Duodenal mucosa (tissue), 2 donors: ENCODE results near the gene FOXC2.

Source experiments
- H3K27ac ChIP-seq: one replicate; pipeline ENCODE4 v1.7.0; 2013; ENCODE audit warnings: low read depth, low read length
- H3K27me3 ChIP-seq, 2 donors: one replicate each; pipeline ENCODE4 v1.7.0; 2013; ENCODE audit warnings: low read length in 2 of 2, control low read depth in 1 of 2; ENCODE audit not compliant: insufficient read depth in 2 of 2, control insufficient read depth in 1 of 2
- H3K36me3 ChIP-seq, 2 donors: one replicate each; pipeline ENCODE4 v1.7.0; 2013; ENCODE audit warnings: low read length in 2 of 2, control low read depth in 1 of 2; ENCODE audit not compliant: insufficient read depth in 2 of 2, control insufficient read depth in 1 of 2
- H3K4me1 ChIP-seq, 2 donors: one replicate each; pipeline ENCODE4 v1.7.0; 2013; ENCODE audit warnings: low read length in 2 of 2, control low read depth in 1 of 2; ENCODE audit not compliant: insufficient read depth in 2 of 2, control insufficient read depth in 1 of 2
- H3K4me3 ChIP-seq, 2 donors: one replicate each; pipeline ENCODE4 v1.7.0; 2013; ENCODE audit warnings: low read length in 2 of 2, low read depth in 1 of 2
- H3K9ac ChIP-seq, 2 donors: one replicate each; pipeline ENCODE4 v1.7.0; 2013; ENCODE audit warnings: low read length in 2 of 2, low read depth in 1 of 2
- H3K9me3 ChIP-seq, 2 donors: one replicate each; pipeline ENCODE4 v1.7.0; 2013; ENCODE audit warnings: low read length in 2 of 2, control low read depth in 1 of 2; ENCODE audit not compliant: control insufficient read depth in 1 of 2

FOXC2 gene

DNA sequence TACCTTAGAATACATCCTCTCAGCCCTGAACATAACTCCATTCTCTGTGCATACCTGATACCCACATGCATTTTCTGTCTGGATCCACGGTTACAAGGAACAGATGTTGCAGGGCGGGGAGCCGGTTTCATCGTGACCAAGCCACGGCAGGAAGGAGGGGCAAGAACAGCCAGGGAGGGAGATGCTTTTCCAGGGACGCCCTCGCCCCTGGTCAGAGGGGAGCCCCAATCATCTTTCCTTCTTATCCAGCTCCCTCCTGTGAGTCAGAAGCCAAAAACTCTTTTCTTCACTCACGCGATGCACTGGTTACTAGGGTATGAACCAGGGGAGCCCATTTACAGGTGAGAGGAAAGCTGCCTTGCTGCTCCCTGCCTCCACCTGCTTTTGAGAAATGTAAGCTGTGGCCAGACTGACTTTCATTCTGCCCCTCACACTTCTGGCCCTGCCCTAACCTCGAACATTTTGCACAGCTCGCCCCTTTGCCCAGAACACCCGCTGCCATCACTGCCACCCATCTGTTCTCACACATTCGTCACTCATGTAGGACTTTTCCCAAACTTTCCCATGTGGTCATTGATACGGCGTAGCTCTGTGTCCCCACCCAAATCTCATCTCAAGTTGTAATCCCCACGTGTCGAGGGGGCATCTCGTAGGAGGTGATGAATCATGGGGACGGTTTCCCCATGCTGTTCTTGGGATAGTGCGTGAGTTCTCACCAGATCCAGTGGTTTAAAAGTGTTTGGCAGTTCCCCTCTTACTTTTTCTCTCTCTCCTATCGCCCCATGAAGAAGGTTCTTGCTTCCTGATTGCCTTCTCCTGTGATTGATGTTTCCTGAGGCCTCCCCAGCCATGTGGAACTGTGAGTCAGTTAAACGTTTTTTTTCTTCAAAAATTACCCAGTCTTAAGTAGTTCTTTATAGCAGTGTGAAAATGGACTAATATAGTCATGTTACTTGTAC, 32.3 kb downstream of the FOXC2 start:
- H3K4me1 ChIP-seq: no peaks in the 10 kb centered on the region
- H3K27ac ChIP-seq: no peak overlapping the region
- H3K9me3 ChIP-seq: no peaks in the 10 kb centered on the region
- H3K27me3 ChIP-seq: peaks cover 2 to 4% of the 10 kb centered on the region in 2 donors
- no peak overlapping the region for H3K9ac ChIP-seq
- H3K4me3 ChIP-seq: no peak overlapping the region
- H3K36me3 ChIP-seq: no peaks in the 10 kb centered on the region

DNA sequence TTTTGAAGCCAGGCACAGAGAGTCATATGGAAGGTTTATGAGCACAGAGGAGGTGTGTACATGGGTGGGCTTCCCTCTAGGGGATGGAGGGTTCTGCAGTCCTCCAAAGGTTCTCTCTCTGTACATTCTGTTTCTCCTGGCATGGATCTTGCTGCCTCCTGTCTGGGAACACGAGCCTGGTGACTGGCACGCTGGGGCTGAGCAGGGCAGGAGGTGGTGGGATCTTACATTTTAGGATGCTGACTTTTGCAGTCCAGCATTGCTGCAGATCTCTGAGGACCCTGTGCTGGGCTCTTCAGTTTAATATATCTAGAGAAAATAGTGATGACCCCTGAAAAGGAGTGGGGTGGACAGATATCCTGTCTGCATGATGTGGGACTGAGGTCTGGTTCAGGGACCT, 34.7 kb downstream of the FOXC2 start:
- Histone ChIP-seq H3K9ac (no peak overlapping the region), H3K4me1 (no peaks in the 10 kb centered on the region), H3K27me3 (peaks cover 0 to 2% of the 10 kb centered on the region in 2 donors), H3K36me3 (no peaks in the 10 kb centered on the region), H3K4me3 (no peak overlapping the region), H3K9me3 (no peaks in the 10 kb centered on the region), H3K27ac (no peak overlapping the region)

DNA sequence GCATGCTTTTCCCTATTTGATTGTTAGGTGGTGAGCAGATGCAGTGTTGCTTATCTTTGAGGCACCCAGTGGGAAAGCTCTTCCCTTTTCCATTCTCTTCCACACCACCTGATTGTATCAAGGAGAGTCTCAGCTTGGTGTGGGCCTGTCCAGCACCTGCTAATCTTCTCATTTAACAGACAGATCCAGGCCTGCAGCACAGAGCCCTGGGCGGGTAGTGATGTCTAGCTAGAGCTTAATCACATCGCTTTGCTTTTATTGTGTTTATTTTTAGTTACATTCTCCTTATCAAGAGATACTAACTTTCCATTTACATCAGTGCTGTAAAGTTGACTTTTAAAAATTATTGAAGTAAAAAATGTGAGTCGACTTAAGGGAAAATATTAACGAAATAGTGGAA, 35.9 kb downstream of the FOXC2 start:
- peaks cover 0 to 2% of the 10 kb centered on the region in 2 donors for H3K27me3 ChIP-seq

DNA sequence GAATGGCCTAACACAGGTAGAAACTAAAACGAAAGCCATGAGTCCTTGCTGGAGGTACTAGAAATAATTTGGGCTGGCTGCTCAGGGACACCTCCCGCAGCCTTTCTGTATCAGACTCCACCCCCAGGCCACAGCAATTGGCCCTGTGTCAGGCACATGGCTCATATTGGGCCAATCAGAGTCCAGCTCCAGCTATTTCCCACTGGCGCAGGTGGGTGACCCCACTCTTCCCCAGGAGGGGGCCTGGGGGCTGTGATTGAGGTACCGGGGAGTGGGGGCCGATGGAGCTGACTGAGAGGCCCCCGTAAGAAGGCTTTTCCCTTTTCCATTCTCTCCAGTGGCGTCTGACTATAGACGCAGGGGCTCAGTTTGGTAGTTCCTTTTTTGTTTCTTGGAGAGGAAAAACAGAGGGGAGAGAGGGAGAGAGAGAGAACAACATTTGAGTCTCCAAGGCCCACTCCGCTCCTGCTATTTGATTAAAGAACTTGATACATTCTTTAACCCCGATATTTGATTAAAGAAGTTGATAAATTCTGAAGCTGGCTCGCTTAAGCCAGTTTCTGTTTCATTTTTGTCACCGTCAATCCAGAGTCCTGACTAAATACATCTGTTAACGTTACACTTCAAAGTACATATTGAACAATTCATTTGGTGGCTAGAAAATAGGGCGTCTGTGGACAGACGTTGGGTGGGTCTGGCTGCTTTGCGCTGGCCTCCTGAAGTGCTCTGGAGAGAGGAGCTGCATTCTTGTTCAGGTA, 38.0 kb downstream of the FOXC2 start:
- Histone ChIP-seq H3K36me3 (no peaks in the 10 kb centered on the region), H3K4me3 (peak overlapping the region; percentile 49 to 50), H3K9me3 (no peaks in the 10 kb centered on the region), H3K27me3 (peaks cover 0 to 2% of the 10 kb centered on the region in 2 donors), H3K27ac (no peak overlapping the region), H3K4me1 (no peaks in the 10 kb centered on the region), H3K9ac (no peak overlapping the region)

More for the DNA sequence above, 35.9 kb downstream of the FOXC2 start:
- Histone ChIP-seq H3K27ac (no peak overlapping the region), H3K4me3 (no peak overlapping the region), H3K4me1 (no peaks in the 10 kb centered on the region), H3K9ac (no peak overlapping the region), H3K9me3 (no peaks in the 10 kb centered on the region), H3K36me3 (no peaks in the 10 kb centered on the region)

DNA sequence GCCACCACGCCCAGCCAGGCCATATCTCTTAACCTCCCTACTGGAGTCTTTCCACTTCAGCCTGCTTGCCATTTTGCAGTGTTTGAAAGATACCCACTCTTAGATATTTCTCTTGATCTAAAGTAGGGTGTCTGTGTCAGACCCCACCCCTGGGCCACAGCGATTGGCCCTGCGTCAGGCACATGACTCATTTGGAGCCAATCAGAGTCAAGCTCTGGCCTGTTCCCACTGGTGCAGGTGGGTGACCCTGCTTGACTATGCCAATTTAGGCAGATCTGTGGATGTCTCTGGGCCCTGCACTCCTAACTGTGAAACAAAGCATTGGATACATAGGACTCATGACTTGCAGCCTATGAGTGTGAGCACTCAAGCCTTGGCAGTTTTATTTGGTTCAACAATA, 39.3 kb downstream of the FOXC2 start:
- no peak overlapping the region for H3K4me3 ChIP-seq
- no peak overlapping the region for H3K9ac ChIP-seq
- H3K27ac ChIP-seq: no peak overlapping the region
- H3K9me3 ChIP-seq: no peaks in the 10 kb centered on the region
- no peaks in the 10 kb centered on the region for H3K36me3 ChIP-seq
- peaks cover 0 to under 1% of the 10 kb centered on the region in 2 donors for H3K4me1 ChIP-seq
- H3K27me3 ChIP-seq: peaks cover 0 to 2% of the 10 kb centered on the region in 2 donors

DNA sequence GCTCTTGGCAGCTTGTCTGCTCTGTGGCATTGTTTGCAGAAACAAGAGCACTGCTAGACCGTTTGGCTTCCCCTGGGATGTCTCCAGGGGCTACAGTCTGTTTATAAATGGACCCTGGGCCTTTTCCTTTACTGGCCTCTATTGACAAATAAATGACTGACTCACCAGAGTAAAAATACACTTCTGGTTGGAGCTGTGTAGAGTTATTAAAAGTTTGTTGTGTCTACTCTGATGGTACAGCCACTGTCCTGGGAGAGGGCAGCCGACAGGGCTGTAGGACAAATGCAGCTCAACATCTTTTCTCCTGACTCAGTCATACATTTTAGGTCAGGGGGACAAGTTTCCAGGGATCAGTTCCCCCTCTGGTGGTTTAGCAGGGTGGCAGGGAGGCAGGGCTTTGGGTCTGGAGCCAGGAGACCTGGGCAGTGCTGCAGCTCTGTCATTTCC, 41.7 kb downstream of the FOXC2 start:
- no peaks in the 10 kb centered on the region for H3K27me3 ChIP-seq
- H3K9ac ChIP-seq: no peak overlapping the region
- no peak overlapping the region for H3K27ac ChIP-seq
- no peaks in the 10 kb centered on the region for H3K9me3 ChIP-seq
- H3K36me3 ChIP-seq: no peaks in the 10 kb centered on the region
- H3K4me1 ChIP-seq: peaks cover 0 to 5% of the 10 kb centered on the region in 2 donors
- no peak overlapping the region for H3K4me3 ChIP-seq

DNA sequence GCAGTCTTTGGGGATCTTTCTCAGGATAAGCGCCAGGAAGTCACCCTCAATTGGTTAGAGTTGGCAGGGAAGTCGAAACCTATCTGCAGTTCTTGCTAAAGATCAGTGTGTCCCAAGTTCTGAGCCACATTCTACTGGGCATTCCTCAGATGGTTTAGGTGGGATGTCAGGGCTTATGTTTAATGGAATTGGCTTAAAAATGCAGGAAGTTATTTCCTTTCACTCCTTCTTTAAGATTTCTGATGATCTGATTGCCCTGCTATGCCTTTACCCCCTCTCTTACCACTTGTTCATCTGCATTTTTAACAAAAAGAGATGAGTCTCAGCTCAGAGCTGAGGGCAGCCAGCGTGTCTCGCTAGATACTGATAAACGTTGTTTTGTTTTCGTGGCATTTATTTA, 42.5 kb downstream of the FOXC2 start:
- H3K27me3 ChIP-seq: no peaks in the 10 kb centered on the region

DNA sequence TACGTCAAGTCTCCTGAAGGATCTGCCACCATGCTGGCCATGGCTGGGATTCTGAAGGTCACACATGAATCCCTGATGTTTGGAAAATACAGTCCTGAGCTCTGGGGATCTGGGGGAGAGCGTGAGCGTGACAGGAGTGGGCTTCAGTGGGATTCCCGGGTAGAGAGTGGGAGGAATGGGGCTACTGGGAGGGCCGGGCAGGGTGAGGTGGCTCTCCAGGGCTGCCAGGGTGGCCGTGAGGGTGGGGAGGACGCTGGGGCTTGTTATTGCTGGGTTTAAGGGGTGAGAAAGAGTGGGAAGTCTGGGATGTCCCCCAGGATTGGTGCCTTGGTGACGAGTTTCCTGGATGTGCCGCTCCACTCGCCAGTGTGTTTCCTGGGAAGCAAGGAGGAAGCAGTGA, 43.0 kb downstream of the FOXC2 start:
- Histone ChIP-seq H3K9me3 (no peaks in the 10 kb centered on the region), H3K36me3 (no peaks in the 10 kb centered on the region), H3K4me1 (peaks cover 0 to 5% of the 10 kb centered on the region in 2 donors), H3K4me3 (no peak overlapping the region), H3K9ac (no peak overlapping the region), H3K27me3 (no peaks in the 10 kb centered on the region), H3K27ac (no peak overlapping the region)

More for the DNA sequence above, 42.5 kb downstream of the FOXC2 start:
- no peak overlapping the region for H3K4me3 ChIP-seq
- H3K27ac ChIP-seq: no peak overlapping the region
- no peak overlapping the region for H3K9ac ChIP-seq
- H3K4me1 ChIP-seq: peaks cover 0 to 5% of the 10 kb centered on the region in 2 donors
- no peaks in the 10 kb centered on the region for H3K36me3 ChIP-seq
- no peaks in the 10 kb centered on the region for H3K9me3 ChIP-seq

DNA sequence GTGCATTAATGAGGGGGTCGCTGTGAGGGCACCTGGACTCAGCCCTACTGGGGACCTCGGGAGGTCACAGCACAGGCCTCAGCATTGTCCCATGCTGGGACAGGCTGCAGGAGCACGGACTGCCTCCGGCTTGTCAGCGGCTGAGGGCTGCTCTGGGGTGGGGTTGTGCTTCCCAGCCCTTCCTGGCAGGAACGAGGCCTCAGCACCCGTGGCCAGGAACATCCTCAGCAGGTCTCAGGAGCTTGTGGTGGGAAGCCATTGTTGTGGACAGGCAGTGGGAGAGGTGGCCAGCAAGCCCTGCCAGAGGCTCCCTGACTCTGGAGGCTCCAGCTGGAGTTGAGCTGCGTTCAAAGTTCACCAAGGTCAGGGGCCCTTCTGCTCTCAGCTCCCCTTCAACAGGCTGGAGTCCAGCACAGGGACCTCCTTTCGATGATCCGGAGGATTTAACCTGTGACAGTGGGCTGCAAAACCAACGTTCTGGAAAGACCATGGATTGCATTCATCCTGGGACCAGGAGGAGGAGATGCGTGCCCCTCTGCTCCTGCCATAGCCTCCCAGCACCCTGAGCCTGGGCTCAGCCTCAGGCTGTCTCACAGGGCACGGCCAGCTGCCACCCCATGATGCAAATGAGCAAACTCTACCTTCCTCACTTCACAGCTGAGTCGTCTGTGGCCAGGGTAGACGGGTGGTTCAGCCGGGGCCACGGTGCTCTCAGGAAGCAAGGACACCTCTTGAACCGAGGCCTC, 44.3 kb downstream of the FOXC2 start:
- H3K4me1 ChIP-seq: peaks cover 0 to 5% of the 10 kb centered on the region in 2 donors
- no peak overlapping the region for H3K9ac ChIP-seq
- no peaks in the 10 kb centered on the region for H3K27me3 ChIP-seq
- H3K36me3 ChIP-seq: no peaks in the 10 kb centered on the region
- no peaks in the 10 kb centered on the region for H3K9me3 ChIP-seq
- no peak overlapping the region for H3K27ac ChIP-seq
- H3K4me3 ChIP-seq: no peak overlapping the region
